ENCODE measurements around the gene MCF2L2.

Gene MCF2L2

DNA sequence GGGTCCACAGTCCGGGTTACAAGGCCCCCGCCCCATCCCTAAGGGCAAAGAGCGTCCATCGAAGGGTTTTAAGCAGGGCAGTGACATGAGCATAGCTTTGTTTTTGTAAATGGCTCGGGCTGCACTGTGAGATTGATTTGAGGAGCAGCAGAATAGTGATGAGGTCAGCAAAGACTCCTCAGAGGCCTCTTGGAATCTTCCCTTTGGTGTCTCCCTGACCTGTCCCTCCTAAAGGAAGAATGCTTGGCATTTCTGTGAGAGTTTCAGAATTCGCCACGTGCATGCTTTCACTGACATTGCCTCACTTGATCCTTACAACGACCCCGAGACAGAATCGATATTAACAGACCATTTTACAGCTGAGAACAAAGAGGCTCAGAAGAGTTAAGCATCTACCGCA is 286.2 kb downstream of the MCF2L2 start:
- ChIA-PET CTCF (interaction anchor here (1.2 kb wide), 1 partner anchor 240 kb away, joined by 4 read pairs; no protein-coding TSS in a partner anchor), POLR2A (no interaction called here)
- DNase-seq (ENCODE audit: extremely low spot score): no peak
- no peak for TF ChIP-seq CTCF (IDR thresholded peaks at IDR 0.05; ENCODE audit: control extremely low read depth, extremely low read depth, low read depth, missing control alignments)

DNA sequence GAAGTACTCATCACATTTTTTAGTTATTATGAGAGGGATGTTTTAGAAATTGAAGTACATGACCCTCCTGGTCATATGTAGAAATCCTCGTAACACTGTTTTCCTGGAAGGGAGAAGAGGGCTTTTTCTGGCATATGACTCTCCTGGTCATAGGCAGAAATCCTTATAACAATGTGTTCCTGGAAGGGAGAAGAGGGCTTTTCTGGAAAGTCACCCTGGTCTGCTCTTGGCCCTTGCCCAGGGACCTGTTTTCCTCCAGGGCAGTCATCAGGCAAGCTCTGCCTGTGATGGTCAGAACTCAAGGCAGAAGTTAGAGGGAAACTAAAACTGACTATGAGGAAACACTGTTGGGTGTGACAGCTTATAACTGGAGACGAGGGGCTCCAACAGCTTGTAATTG is 293.6 kb downstream of the MCF2L2 start:
- ChIA-PET POLR2A (no interaction called here), CTCF (interaction anchor here (0.9 to 1.0 kb wide), 3 partner anchors 11 to 13 kb away, joined by 3 read pairs; no protein-coding TSS in a partner anchor)
- TF ChIP-seq CTCF (IDR thresholded peaks at IDR 0.05; ENCODE audit: control extremely low read depth, extremely low read depth, low read depth, missing control alignments): no peak
- no peak for DNase-seq (ENCODE audit: extremely low spot score)

DNA sequence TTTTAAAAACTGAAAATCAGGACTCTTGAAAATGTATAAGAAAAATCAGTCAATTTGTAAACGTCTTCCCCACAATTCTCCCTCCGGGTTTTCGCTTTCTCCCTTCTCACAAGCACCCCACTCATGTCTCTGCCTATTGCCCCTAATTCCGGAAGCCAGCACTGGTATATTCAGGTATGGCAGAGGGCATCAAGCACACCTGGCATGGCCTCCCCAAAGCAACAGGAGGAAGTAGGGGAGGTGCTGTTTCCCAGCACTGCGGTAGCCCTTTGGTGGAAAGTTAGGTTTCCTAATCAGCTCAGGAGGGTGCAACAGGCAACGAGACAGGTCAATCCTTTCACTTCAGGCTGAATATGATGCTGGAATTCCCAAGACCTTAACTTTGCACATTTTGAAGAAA is 296.0 kb downstream of the MCF2L2 start:
- POLR2A ChIA-PET: no interaction called here
- no peak for DNase-seq (ENCODE audit: extremely low spot score)
- no peak for TF ChIP-seq CTCF (IDR thresholded peaks at IDR 0.05; ENCODE audit: control extremely low read depth, extremely low read depth, low read depth, missing control alignments)
- CTCF ChIA-PET: interaction anchor here (1.1 to 3.1 kb wide), 5 partner anchors 10 to 254 kb away, joined by 3 to 12 read pairs (median 4); no protein-coding TSS in a partner anchor

DNA sequence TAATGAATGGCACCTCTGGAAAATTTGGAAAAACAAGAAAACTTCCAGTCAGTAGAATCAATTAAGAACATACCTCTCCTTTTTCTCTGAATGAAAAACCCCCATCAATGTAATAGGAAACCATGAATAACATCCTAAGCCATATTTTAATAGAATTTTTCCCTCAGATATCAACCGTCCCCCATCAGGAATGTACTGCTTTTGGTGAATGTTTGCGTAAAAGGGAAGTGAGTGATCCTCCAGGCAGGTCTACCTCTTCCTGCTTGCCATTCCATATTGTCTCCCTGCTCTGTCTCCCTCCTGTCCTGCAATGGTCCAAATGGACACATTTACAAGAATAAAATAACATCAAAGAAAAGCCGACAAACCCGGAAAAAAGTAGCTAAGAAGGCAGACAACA is 296.7 kb downstream of the MCF2L2 start:
- DNase-seq (ENCODE audit: extremely low spot score): no peak
- ChIA-PET CTCF (interaction anchor here (1.2 to 3.1 kb wide), 3 partner anchors 9 to 255 kb away, joined by 3 to 12 read pairs (median 4); no protein-coding TSS in a partner anchor), POLR2A (no interaction called here)
- TF ChIP-seq CTCF (IDR thresholded peaks at IDR 0.05; ENCODE audit: control extremely low read depth, extremely low read depth, low read depth, missing control alignments): no peak

- CTCF ChIA-PET: interaction anchor here (1.2 to 3.1 kb wide), 2 partner anchors 9 to 254 kb away, joined by 4 to 12 read pairs; no protein-coding TSS in a partner anchor
- TF ChIP-seq CTCF (IDR thresholded peaks at IDR 0.05; ENCODE audit: control extremely low read depth, extremely low read depth, low read depth, missing control alignments): no peak
- POLR2A ChIA-PET: no interaction called here
- no peak for DNase-seq (ENCODE audit: extremely low spot score)
Measured at GRCh38 chr3:183131186-183131725, 297.2 kb downstream of the MCF2L2 start.

GRCh38 chr3:183129243-183129642 is 299.2 kb downstream of the MCF2L2 start:
- no peak for DNase-seq (ENCODE audit: extremely low spot score)
- POLR2A ChIA-PET: no interaction called here
- CTCF ChIA-PET: interaction anchor here (0.8 to 1.2 kb wide), 3 partner anchors 15 to 253 kb away, joined by 3 to 4 read pairs (median 3); no protein-coding TSS in a partner anchor
- no peak for TF ChIP-seq CTCF (IDR thresholded peaks at IDR 0.05; ENCODE audit: control extremely low read depth, extremely low read depth, low read depth, missing control alignments)
